HT1080 (cell line): ENCODE measurements around the gene N4BP2L1. TPM values are rescaled to one million over a fixed set of nuclear protein-coding genes. Genes with fewer than 3 reads are reported as not detected.
A peak's percentile ranks its signal among the peaks of the same experiment; 100 is the strongest.

ENCODE experiments used
- DNase-seq: peaks from one replicate; pipeline ENCODE4 v3.0.0-alpha.2; 2015; ENCODE audit warnings: low read depth
- polyA plus RNA-seq, 2 experiments: library from polyadenylated mRNA; depleted of rRNA; stranded (reverse); fragments of >200 nt; gene quantifications; 2 replicates each; pipeline ENCODE4 v1.2.3, GENCODE V29; 2015
- total RNA-seq: library from RNA; depleted of rRNA; stranded (reverse); fragments of >200 nt; shearing (Covaris generic); gene quantifications from 2 replicates; pipeline ENCODE4 v1.2.3, GENCODE V29; 2014; rRNA removed

The N4BP2L1 gene
- total RNA-seq = 0.87 and 0.93 TPM in 2 replicates
- polyA plus RNA-seq (2015; cell fraction: cytosol; rRNA removed) = 1.4 and 1.9 TPM in 2 replicates
- 1.7 and 3.3 TPM in 2 replicates for polyA plus RNA-seq (2015; cell fraction: nucleus; rRNA removed)

GRCh38 chr13:32427852-32428580 is at the start of gene N4BP2L1:
Gene N4BP2L1, minus strand, starts transcription at chr13:32428130. Its CDS starts 48 bp downstream, at chr13:32428082.
- DNase-seq = peak; percentile 43

GRCh38 chr13:32476892-32477291 is 49.0 kb upstream of the N4BP2L1 start:
- DNase-seq = no peak

- no peak for DNase-seq
Measured at GRCh38 chr13:32476021-32476731, 48.2 kb upstream of the N4BP2L1 start.

GRCh38 chr13:32474999-32475792 is 47.3 kb upstream of the N4BP2L1 start:
- no peak for DNase-seq

- DNase-seq = no peak
Measured at GRCh38 chr13:32473650-32474049, 45.7 kb upstream of the N4BP2L1 start.

GRCh38 chr13:32472194-32472621 is 44.3 kb upstream of the N4BP2L1 start:
- no peak for DNase-seq

GRCh38 chr13:32471187-32471922 is 43.4 kb upstream of the N4BP2L1 start:
- no peak for DNase-seq

GRCh38 chr13:32468502-32469142 is 40.7 kb upstream of the N4BP2L1 start:
- DNase-seq = no peak

GRCh38 chr13:32456591-32456990 is 28.7 kb upstream of the N4BP2L1 start:
- DNase-seq = no peak

GRCh38 chr13:32455594-32455903 is 27.6 kb upstream of the N4BP2L1 start:
- DNase-seq = no peak

GRCh38 chr13:32454886-32455593 is 27.1 kb upstream of the N4BP2L1 start:
- no peak for DNase-seq

GRCh38 chr13:32453981-32454380 is 26.1 kb upstream of the N4BP2L1 start:
- no peak for DNase-seq

GRCh38 chr13:32448972-32449371 is 21.0 kb upstream of the N4BP2L1 start:
- DNase-seq = no peak

GRCh38 chr13:32447894-32448623 is 20.1 kb upstream of the N4BP2L1 start:
- DNase-seq = peak; percentile 49

GRCh38 chr13:32446773-32447465 is 19.0 kb upstream of the N4BP2L1 start:
- no peak for DNase-seq

GRCh38 chr13:32446220-32446619 is 18.3 kb upstream of the N4BP2L1 start:
- DNase-seq = no peak

- no peak for DNase-seq
Measured at GRCh38 chr13:32445461-32445860, 17.5 kb upstream of the N4BP2L1 start.

GRCh38 chr13:32443111-32443510 is 15.2 kb upstream of the N4BP2L1 start:
- DNase-seq = peak; percentile 14

- no peak for DNase-seq
Measured at GRCh38 chr13:32438871-32439270, 10.9 kb upstream of the N4BP2L1 start.
